B cell (primary cell): Measurements from ENCODE around the gene PDLIM5. TPM values are rescaled to one million over a fixed set of nuclear protein-coding genes. Genes with fewer than 3 reads are reported as not detected.

Experiments used
- ATAC-seq: fragments of 200-7000 bp; cut with Tn5 transposase; one replicate; pipeline ENCODE4 v1.10.0; 2021; ENCODE audit warnings: low read depth, mild to moderate bottlenecking, moderate number of reproducible peaks, moderate library complexity
- CTCF ChIA-PET: fragments of 350-600 bp; sonication (Branson Sonifier 250); formaldehyde crosslinking; loops from one replicate; lab custom pipeline; 2021; ENCODE audit warnings: antibody characterized with exemption, inconsistent platforms; lab: Charles Lee
- POLR2A ChIA-PET: fragments of 350-600 bp; sonication (Branson Sonifier 250); formaldehyde crosslinking; loops from one replicate; lab custom pipeline; 2021; ENCODE audit warnings: antibody characterized with exemption; lab: Charles Lee
- DNase-seq: peaks from one replicate; pipeline ENCODE4 v3.0.0; 2013
- H2AFZ ChIP-seq: 2 replicates; pipeline ENCODE4 v1.6.1; 2012; ENCODE audit warnings: mild to moderate bottlenecking, low read depth, low read length; ENCODE audit not compliant: insufficient read depth, poor library complexity, severe bottlenecking
- H3K27ac ChIP-seq, 2 donors: 1 replicate in 1 of 2; 2 replicates in 1 of 2; pipeline ENCODE4 v1.5.1; 2012 to 2013; ENCODE audit warnings: low read length in 2 of 2, mild to moderate bottlenecking in 2 of 2, moderate library complexity in 1 of 2
- H3K27me3 ChIP-seq, 4 experiments: fragments of 200-600 bp in 1 of 4; sonication (generic) in 1 of 4; replicated peaks in 1 of 4; 1 replicate in 2 of 4; 2 replicates in 2 of 4; pipeline versions ENCODE4 v1.6.1 to v1.7.0; 2013 to 2016; ENCODE audit warnings: low read length in 3 of 4, mild to moderate bottlenecking in 2 of 4, mixed read lengths in 1 of 4, moderate library complexity in 1 of 4; ENCODE audit not compliant: insufficient read depth in 4 of 4, control insufficient read depth in 3 of 4; ENCODE audit errors: control extremely low read depth in 1 of 4
- H3K36me3 ChIP-seq, 2 experiments: replicated peaks in 1 of 2; 1 replicate in 1 of 2; 2 replicates in 1 of 2; pipeline versions ENCODE4 v1.6.1 to v1.7.1; 2013; ENCODE audit warnings: low read length in 1 of 2; ENCODE audit not compliant: insufficient read depth in 2 of 2, control insufficient read depth in 1 of 2; ENCODE audit errors: control extremely low read depth in 1 of 2, extremely low read depth in 1 of 2
- H3K4me1 ChIP-seq, 2 donors: fragments of 200-600 bp in 1 of 2; sonication (generic) in 1 of 2; 1 replicate in 1 of 2; 2 replicates in 1 of 2; pipeline versions ENCODE4 v1.5.1 to v1.6.1; 2013 to 2017; ENCODE audit warnings: low read length in 2 of 2; ENCODE audit not compliant: control insufficient read depth in 2 of 2, insufficient read depth in 2 of 2
- H3K4me2 ChIP-seq: replicated peaks from 2 replicates; pipeline ENCODE3; 2012; ENCODE audit warnings: mild to moderate bottlenecking, low read depth, low read length; ENCODE audit not compliant: poor library complexity, severe bottlenecking
- H3K4me3 ChIP-seq, 5 experiments: fragments of 200-600 bp in 1 of 5; sonication (generic) in 1 of 5; 1 replicate in 3 of 5; 2 replicates in 2 of 5; pipeline versions ENCODE4 v1.5.1 to v1.7.0; 2011 to 2016; ENCODE audit warnings: low read length in 4 of 5, mild to moderate bottlenecking in 4 of 5, low read depth in 2 of 5, control low read depth in 1 of 5, moderate library complexity in 1 of 5; ENCODE audit not compliant: insufficient read depth in 1 of 5; ENCODE audit errors: control extremely low read depth in 1 of 5, extremely low read depth in 1 of 5
- H3K79me2 ChIP-seq: fragments of 200-600 bp; sonication (generic); one replicate; pipeline ENCODE4 v1.6.0; 2016; ENCODE audit warnings: low read length; ENCODE audit not compliant: control insufficient read depth, insufficient read depth
- H3K9ac ChIP-seq: fragments of 200-600 bp; sonication (generic); 2 replicates; pipeline ENCODE4 v1.6.1; 2017; ENCODE audit warnings: mild to moderate bottlenecking, low read length, moderate library complexity
- H3K9me3 ChIP-seq, 3 donors: one replicate each; pipeline versions ENCODE4 v1.6.1 to v1.7.1; 2013; ENCODE audit warnings: low read length in 2 of 3; ENCODE audit not compliant: control insufficient read depth in 2 of 3, insufficient read depth in 1 of 3; ENCODE audit errors: control extremely low read depth in 1 of 3
- H4K20me1 ChIP-seq: 2 replicates; pipeline ENCODE4 v1.6.0; 2012; ENCODE audit warnings: mild to moderate bottlenecking, low read length; ENCODE audit not compliant: insufficient read depth, control insufficient read depth, poor library complexity, severe bottlenecking
- H3K27ac Mint-ChIP-seq: one replicate; pipeline ENCODE4 v1.8.0; 2021; ENCODE audit warnings: mixed read lengths
- H3K27me3 Mint-ChIP-seq: one replicate; pipeline ENCODE4 v1.8.0; 2021; ENCODE audit warnings: mixed read lengths
- H3K4me1 Mint-ChIP-seq: one replicate; pipeline ENCODE4 v1.8.0; 2021; ENCODE audit warnings: mixed read lengths
- H3K4me3 Mint-ChIP-seq: one replicate; pipeline ENCODE4 v1.8.0; 2021; ENCODE audit warnings: mixed read lengths
- H3K9me3 Mint-ChIP-seq: one replicate; pipeline ENCODE4 v1.8.0; 2022; ENCODE audit warnings: mixed read lengths; ENCODE audit not compliant: insufficient read depth
- CTCF ChIP-seq: fragments of 200-600 bp; IDR thresholded peaks from one replicate; pipeline ENCODE4 v1.8.0; 2022; ENCODE audit warnings: antibody characterized with exemption, mild to moderate bottlenecking
- EZH2 ChIP-seq: IDR thresholded peaks from 2 replicates; pipeline ENCODE4 v1.6.1; 2012; ENCODE audit warnings: borderline replicate concordance, low read depth, mild to moderate bottlenecking, moderate library complexity, low read length; ENCODE audit not compliant: insufficient read depth, poor library complexity, severe bottlenecking
- WGBS: methylation state at CpG from one replicate; pipeline ENCODE4 v1.1.5; 2013; ENCODE audit warnings: missing lambda C conversion rate; ENCODE audit not compliant: insufficient coverage; 5-methylcytosine and 5-hydroxymethylcytosine counted together
- intact Hi-C: fragments of 100-400 bp; cut with micrococcal nuclease; formaldehyde crosslinking; loops from one replicate; pipeline ENCODE4 v1.10.0; 2022
- polyA plus RNA-seq: library from polyadenylated mRNA; depleted of rRNA; stranded (reverse); fragments of >200 nt; gene quantifications from 2 replicates; pipeline ENCODE4 v1.2.3, GENCODE V29; 2012
- total RNA-seq, 2 donors: library from RNA; stranded (reverse); fragments of 120-200 nt in 1 of 2; gene quantifications; 1 replicate in 1 of 2; 2 replicates in 1 of 2; pipeline versions ENCODE4 v1.2.3 to v1.2.4, GENCODE V29; 2013 to 2022

The PDLIM5 gene
- total and polyA plus RNA-seq, 2 donors (not counting 1 experiment from before 2014, with no cell fraction given), result 24.0 to 30.2 TPM

GRCh38 chr4:94455081-94455480 is 3.3 kb downstream of the PDLIM5 start:
- H3K27me3 ChIP-seq, result no peaks in the 10 kb centered on the region
- H4K20me1 ChIP-seq, result peaks cover 4% of the 10 kb centered on the region
- intact Hi-C loops, result no loop called here
- H3K9me3 ChIP-seq, result no peaks in the 10 kb centered on the region
- POLR2A ChIA-PET, result no interaction called here
- Mint-ChIP-seq H3K27me3 (peaks cover 3% of the 10 kb centered on the region), H3K27ac (no peak overlapping the region), H3K4me1 (peaks cover 23% of the 10 kb centered on the region), H3K9me3 (no peaks in the 10 kb centered on the region), H3K4me3 (no peak overlapping the region)
- CTCF ChIA-PET, result no interaction called here
- no peak for TF ChIP-seq EZH2
- TF ChIP-seq CTCF, result no peak
- no peak overlapping the region for H3K4me2 ChIP-seq
- DNase-seq (no peak), ATAC-seq (no peak)
- no peaks in the 10 kb centered on the region for H3K36me3 ChIP-seq
- H3K27ac ChIP-seq, result no peak overlapping the region
- H3K79me2 ChIP-seq, result peaks cover 18% of the 10 kb centered on the region
- no peak overlapping the region for H3K4me3 ChIP-seq
- no peak overlapping the region for H2AFZ ChIP-seq
- no peak overlapping the region for H3K9ac ChIP-seq
- no CpG with 5 or more reads among the region's 3 CpGs for WGBS
- peaks cover 19% of the 10 kb centered on the region in 2 donors for H3K4me1 ChIP-seq

- Mint-ChIP-seq H3K4me1 (peaks cover 15% of the 10 kb centered on the region), H3K27ac (no peak overlapping the region), H3K4me3 (no peak overlapping the region), H3K27me3 (no peaks in the 10 kb centered on the region), H3K9me3 (no peaks in the 10 kb centered on the region)
- DNase-seq, result no peak
- Histone ChIP-seq H3K27ac (no peak overlapping the region), H3K4me3 (no peak overlapping the region), H4K20me1 (peaks cover 4% of the 10 kb centered on the region), H3K9me3 (no peaks in the 10 kb centered on the region), H3K27me3 (no peaks in the 10 kb centered on the region), H3K4me2 (no peak overlapping the region), H3K79me2 (peaks cover under 1% of the 10 kb centered on the region), H3K36me3 (no peaks in the 10 kb centered on the region), H3K9ac (no peak overlapping the region), H3K4me1 (peaks cover 7 to 10% of the 10 kb centered on the region in 2 donors), H2AFZ (no peak overlapping the region)
- intact Hi-C loops, result no loop called here
- CTCF ChIA-PET, result no interaction called here
- ATAC-seq, result no peak
- 57% methylated on average over 1 of the region's 1 CpG for WGBS
- no peak for TF ChIP-seq EZH2
- TF ChIP-seq CTCF, result no peak
- POLR2A ChIA-PET, result no interaction called here
These were observed 6.0 kb downstream of the PDLIM5 start for GRCh38 chr4:94457692-94458106.
